Measurements from ENCODE around the gene MRPL21.

MRPL21 gene

GRCh38 chr11:68903288-68904247, at the start of gene MRPL21, which contains the start of gene IGHMBP2:
TSS of gene MRPL21 (minus strand) at chr11:68903832. CDS start at chr11:68903810, 22 bp downstream.
TSS of gene IGHMBP2 (plus strand) at chr11:68903891. CDS start at chr11:68903953, 62 bp downstream.
- Histone ChIP-seq H3K27ac (peak within 1 kb of the TSS; percentile 80 to 89), H3K4me3 (peak within 1 kb of the TSS; percentile 88)
- peak; percentile 89 for DNase-seq (ENCODE audit: low spot score)
- TF ChIP-seq CTCF (IDR thresholded peaks at IDR 0.05) = no peak

GRCh38 chr11:68950762-68951161, 47.1 kb upstream of the MRPL21 start:
- no peak overlapping the region for H3K4me3 ChIP-seq
- no peak for DNase-seq (ENCODE audit: low spot score)
- TF ChIP-seq CTCF (IDR thresholded peaks at IDR 0.05) = no peak
- no peak overlapping the region for H3K27ac ChIP-seq

- no peak overlapping the region for H3K4me3 ChIP-seq
- no peak for DNase-seq (ENCODE audit: low spot score)
- peak overlapping the region in 1 of 2 donors; percentile 19 for H3K27ac ChIP-seq
- no peak for TF ChIP-seq CTCF (IDR thresholded peaks at IDR 0.05)
Observed at GRCh38 chr11:68950270-68950669, 46.6 kb upstream of the MRPL21 start.

GRCh38 chr11:68948935-68949334, 45.3 kb upstream of the MRPL21 start:
- no peak for DNase-seq (ENCODE audit: low spot score)
- Histone ChIP-seq H3K4me3 (no peak overlapping the region), H3K27ac (no peak overlapping the region)
- no peak for TF ChIP-seq CTCF (IDR thresholded peaks at IDR 0.05)

- TF ChIP-seq CTCF (IDR thresholded peaks at IDR 0.05) = no peak
- DNase-seq (ENCODE audit: low spot score) = no peak
- Histone ChIP-seq H3K4me3 (no peak overlapping the region), H3K27ac (no peak overlapping the region)
Observed at GRCh38 chr11:68948496-68948895, 44.9 kb upstream of the MRPL21 start.

- DNase-seq (ENCODE audit: low spot score) = no peak
- TF ChIP-seq CTCF (IDR thresholded peaks at IDR 0.05) = no peak
- no peak overlapping the region for H3K4me3 ChIP-seq
- peak overlapping the region; percentile 54 to 86 for H3K27ac ChIP-seq
Observed at GRCh38 chr11:68947151-68947550, 43.5 kb upstream of the MRPL21 start.

All from coronary artery (tissue), 2 donors.